HG03039 (cell line): ENCODE results near the gene MRPL36.
"Not testable (repeated sequence)": the region's sequence is repeated elsewhere in the genome, so short reads cannot be mapped to it uniquely, and the experiment has no call there.

Source experiments
- ATAC-seq: cut with Tn5 transposase; IDR thresholded peaks from one replicate; pipeline ENCODE4 v1.9.1; 2021; ENCODE audit warnings: mild to moderate bottlenecking, moderate library complexity; ENCODE audit not compliant: unreplicated experiment

The MRPL36 gene

DNA sequence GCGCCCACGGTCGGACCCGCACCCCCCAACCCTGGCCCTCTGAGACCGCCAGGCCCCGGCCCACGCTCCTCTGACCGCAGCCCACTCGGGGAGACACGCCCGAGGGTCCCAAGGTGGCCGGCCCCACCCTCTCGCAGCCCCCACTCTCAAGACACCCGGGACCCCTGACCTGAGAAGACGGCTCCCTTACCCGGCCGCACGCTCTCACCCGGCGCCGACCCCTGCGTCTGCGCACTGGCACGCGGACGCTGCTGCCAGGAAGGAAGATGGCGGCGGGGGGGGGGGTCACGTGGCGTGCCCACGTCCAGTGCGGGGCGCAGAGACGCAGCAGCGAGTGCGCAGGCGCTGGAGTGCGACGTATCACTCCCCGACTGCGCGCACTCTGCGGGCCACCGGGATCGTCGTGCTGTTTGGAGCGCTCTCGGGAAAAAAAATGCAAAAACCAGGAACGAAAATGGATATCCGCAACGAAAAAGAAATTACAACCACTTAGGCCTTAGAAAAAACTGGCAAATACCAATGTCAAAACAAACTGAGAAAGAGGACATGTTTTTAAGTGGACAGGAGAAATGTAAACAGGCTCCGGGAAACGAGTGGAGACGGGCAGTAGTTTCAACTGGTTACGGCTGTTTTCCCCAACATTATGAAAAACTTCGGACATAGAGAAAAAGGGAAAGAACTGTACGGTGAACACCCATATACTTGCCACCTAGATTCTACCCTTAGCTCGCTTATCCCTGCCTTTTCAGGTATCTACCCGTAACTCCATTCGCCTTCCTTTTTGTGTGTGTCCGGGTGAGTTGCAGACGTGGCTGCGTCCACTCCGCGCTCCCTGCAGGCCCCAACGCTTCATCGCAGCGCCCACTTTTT lies at the start of gene MRPL36:
Gene MRPL36, minus strand, starts transcription at position 236 of the 870 bp plus-strand sequence. CDS start 902 bp downstream, outside the sequence.
- ATAC-seq = peak; percentile 44

DNA sequence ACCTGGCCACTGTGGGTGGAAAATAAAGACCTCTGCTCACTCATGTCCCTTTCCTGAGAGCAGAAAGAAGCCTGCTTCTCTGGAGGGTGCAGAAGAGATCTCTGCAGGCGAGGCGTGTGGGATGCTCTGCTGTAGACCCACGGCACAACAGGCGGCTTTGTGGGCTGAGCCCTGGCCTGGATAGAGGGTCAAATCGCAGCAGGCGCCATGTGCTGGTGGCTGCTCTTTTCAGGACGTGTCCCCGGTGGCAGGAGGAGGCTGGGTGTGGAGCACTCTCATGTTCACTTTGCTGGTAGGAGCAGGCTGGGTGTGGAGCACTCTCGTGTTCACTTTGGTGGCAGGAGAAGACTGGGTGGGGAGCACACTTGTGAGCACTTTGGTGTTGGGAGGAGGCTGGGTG lies 48.0 kb upstream of the MRPL36 start:
- no peak for ATAC-seq

DNA sequence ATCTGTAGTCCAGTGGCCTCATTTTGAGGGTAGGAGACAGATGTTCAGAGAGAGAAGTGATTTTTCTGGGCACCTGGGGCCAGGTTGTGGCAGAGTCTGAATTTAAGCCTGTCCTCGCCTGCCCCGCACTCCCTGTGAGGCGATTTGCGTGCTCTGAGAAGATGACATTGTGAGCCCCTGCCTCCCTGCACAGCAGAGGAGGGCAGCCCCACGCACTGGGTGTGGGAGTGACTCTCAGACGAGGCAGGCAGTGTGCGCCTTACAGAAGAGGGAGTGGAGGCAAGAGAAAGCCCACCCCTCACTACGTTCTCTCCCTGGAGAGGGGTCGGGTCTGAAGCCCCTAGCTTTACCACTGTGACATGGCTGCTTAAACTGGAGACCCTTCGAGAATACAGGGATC lies 47.4 kb upstream of the MRPL36 start:
- ATAC-seq = no peak

DNA sequence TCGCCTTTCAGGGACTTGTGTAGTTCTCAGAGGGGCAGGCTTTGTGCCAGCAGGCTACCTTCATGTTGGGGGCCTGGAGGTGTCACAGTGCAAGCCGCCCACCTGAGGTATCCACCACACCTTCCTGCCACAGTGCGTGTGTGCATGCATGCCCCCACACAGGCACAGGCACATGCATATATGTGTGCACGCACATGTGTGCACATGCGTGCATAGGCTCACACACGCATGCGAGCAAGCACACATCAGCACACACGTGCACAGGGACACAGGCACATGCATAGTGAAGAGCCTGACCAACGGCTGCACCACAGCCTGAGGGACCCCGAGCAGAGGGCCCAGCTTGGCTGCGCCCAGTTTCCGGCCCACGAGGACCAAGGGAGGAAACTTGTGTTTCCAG lies 46.9 kb upstream of the MRPL36 start:
- no peak for ATAC-seq

DNA sequence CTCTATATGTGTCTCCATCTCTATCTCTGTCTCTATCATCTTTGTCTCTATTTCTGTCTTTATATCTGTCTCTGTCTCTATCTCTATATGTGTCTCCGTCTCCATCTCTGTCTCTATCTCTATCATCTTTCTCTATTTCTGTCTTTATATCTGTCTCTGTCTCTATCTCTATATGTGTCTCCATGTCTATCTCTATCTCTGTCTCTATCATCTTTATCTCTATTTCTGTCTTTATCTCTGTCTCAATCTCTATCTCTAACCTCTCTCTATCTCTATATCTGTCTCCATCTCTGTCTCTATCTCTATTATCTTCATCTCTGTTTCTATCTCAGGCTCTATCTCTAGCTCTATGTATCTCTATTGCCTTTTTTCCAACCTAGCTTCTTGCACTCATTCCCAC lies 46.1 kb upstream of the MRPL36 start:
- ATAC-seq = no peak

DNA sequence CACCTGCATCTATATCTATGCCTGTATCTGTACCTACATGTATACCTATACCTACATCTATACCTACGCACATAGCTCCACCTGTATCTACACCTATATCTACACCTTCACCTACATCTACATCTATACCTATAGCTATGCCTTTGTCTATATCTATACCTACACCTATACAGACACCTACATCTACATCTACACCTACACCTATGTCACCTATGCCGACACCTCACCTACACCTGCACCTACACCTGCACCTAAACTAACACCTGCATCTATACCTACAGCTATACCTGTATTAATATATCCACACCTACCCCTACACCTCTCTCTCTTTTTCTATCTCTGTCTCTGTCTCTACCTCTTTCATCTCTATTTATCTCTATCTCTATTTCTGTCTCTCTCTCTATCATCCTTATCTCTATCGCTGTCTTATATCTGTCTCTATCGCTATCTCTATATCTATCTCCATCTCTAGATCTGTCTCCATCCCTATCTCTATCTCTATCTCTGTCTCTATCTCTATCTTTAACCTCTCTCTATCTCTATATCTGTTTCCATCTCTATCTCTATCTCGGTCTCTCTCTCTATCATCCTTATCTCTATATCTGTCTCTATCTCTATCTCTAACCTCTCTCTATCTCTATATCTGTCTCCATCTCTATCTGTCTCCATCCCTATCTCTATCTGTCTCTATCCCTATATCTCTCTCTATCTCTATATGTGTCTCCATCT lies 45.2 kb upstream of the MRPL36 start:
- ATAC-seq = no peak

DNA sequence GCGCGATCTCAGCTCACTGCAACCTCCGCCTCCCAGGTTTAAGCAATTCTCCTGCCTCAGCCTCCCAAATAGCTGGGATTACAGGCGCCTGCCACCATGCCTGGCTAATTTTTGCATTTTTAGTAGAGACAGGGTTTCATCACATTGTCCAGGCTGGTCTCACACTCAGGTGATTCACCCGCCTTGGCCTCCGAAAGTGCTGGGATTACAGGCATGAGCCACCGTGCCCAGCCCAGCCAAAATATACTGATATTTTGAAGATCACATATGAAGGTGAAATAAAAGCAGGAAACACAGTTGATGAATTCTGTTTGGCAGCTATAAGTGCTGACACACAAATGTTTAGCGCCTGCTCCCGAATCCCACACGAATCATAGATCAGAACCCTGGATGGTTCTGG lies 44.1 kb upstream of the MRPL36 start:
- ATAC-seq = not testable (repeated sequence)

DNA sequence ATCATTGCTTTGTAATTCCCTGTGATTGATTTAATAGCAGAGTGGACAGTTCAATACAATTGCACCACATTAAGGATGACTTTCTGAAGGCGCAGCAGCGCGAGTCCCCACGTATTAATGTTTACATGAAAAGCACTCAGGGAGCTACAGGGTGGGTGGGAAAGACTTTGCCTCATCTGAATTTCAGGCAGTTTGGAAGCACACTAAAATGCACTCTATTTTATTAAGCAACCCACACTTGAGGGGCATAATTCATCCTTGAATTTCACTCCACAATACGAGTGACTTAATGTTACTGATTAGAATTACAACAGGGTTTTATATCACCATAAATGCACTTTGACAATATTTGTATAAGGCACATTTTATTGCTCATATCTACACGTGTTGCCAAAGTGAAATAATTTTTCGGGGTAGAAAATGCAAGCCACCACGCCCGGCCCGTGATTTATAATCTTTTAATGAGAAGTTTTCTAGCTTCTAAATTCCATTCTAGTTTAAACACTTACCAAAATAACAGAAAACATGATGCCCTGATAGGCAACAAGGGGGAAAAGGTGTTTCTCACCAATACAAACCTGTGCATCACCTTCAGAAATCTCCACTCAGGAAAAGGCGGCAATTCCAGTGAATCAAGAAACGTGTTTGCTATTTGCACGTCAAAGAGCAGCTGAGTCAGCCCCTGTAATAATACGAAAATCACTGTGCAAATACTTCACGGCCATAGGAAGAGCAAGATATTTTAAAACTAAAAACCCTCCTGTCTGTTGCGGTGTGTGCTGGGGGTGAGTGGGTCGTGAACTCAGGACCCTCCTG lies 42.6 kb upstream of the MRPL36 start:
- ATAC-seq = no peak

DNA sequence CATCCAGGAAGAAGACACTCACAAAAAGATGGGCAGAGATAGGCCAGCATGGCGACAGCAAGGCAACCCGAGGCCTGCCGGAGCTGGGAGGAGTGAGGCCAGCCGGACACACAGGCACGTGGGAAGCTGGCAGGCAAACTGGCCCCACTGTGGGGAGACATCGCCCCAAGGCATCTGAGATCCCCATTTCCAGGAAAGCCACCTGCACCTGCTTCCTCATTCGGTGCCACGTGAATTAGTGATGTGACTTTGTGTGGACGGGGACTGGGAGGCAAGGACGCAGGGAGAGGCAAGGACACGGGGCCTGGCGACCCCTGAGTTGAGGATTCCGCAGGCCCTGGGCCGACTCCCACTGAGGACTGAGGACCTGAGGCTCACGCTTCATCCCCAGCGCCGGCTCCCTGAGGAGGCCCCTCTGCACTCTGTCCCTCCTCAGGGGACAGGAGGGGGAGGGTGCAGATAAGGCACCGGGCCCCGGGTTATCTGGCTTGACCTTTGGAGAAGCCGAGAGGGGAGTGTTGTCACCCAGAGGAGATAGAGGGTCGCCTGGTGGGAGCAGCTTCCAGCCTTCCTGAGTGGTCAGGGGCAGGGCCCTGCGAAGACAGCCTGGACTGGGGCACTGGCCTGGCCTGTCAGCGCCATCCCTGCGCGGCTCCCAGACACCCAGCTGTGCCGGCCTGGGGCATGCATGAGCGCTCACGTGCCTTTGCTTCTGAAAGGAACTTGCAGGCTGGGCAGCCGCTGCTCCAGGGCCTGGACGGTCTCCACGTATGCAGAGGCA lies 41.3 kb upstream of the MRPL36 start:
- ATAC-seq = no peak

DNA sequence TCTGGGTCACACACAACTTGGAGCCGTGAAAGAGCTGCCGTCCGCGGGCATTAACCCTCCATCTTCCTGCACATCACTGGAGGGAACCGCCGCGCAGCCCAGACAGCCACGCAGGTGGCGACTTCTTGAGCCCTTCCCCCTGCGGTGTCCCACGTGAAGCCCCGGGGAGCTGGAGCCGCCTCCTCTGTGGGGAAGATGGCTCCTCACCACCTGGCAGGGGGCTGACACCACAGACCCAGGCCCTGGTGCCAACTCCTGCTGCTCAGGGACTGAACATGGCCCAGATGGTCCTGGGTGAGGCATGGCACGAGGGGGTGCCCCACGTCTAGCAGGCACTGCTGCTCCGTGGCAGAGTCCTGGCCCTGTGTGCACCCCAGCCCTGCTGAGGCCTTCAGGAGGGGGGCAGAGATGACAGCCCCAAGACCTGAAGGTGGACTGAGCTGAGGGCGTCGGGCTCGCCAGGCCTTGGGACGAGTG lies 40.5 kb upstream of the MRPL36 start:
- ATAC-seq = no peak

DNA sequence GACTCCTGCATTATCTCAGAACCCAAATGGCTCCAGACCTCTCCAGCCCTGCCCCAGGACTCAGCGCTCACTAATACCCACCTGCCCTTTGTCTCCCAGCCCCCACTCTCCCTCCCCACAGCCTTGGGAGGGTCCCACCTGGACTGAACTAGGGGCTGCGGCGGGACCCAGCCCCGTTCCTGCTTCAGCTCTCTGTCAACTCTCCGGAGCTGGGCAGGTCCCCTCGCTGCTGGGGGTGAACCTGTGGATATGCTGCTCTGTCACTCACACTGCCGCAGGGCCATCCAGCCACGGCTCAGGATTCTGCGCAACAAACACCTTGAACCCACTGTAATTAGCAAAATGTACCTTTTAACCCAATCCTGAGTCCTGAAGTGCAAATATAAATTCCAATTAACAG lies 38.4 kb upstream of the MRPL36 start:
- ATAC-seq = no peak

DNA sequence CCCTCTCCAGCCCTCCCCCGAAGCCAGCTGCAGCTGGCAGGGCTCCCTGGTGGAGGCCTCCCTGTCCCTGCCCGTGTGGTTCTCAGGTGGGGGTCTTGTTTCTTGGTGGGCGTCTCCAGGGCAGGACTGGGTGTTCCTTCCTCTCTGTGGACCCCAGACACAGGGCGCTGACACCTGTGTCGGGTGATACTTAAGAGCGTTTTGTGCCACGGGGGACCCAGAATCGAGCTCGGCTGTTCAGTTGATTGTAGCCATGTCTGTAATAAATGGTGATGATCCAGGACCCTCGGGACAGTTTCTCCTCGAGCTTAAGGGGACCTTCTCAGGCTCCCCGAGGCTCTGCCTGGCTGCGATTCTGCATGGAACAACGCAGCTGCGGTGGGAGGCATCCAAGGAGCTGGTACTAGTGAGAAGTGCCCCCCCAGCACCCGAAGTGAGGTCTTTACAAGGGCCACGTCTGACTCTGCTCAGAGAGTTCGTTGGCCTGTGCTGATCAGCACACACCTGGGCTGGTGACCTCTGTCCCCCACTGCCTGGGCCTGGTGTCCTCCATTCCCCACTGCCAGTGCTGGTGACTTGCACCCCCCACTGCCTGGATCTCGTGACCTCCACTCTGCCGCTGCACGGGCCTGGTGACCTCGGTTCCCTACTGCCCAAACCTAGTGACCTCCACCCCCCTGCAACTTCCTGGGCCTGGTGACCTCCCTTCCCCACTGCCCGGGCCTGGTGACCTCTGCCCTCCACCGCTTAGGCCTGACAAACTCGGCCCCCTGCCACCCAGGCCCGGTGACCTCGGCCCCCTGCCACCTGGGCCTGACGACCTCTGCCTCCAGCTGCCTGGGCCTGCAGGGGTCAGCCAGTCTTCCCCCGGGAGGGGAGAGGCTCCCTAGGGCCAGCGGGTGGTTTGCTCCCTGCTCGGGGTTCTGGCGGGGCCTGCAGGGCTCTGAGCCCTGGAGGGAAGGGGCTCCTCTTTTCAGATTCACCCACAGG lies 37.5 kb upstream of the MRPL36 start:
- no peak for ATAC-seq

DNA sequence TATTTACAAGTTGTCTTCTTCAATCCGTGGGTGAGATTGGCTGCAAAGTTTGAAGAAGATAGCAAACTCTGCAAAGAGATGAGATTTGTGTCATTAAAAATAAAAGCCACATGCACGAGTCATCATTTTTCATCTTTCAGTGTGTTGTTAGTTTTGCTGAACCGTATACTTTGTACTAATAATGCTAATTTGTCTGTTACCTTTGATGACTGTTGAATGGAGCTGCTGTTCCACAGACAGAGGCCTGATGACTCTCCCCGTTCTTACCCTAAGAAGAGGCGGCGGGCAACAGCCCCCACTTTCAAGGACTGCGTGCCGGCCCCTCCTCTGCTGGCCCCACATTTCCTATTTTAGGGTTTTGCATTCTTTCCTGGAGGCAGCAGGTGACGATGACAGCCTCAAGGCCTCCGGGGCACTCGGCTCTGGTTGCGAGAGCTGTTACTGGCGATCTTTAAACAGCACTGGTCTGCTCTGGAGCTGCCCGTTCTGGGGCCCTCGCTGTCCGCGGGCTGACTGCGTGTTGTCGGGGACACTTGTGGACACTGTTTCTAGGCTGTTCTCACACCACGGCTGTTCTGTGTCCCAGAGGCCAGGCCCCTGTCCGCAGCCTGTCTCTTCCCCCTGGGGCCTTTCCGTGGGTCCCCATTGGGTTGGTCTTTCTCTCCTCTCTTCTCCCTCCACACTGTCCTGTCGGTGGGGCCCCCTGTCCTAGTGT lies 36.7 kb upstream of the MRPL36 start:
- ATAC-seq = no peak

DNA sequence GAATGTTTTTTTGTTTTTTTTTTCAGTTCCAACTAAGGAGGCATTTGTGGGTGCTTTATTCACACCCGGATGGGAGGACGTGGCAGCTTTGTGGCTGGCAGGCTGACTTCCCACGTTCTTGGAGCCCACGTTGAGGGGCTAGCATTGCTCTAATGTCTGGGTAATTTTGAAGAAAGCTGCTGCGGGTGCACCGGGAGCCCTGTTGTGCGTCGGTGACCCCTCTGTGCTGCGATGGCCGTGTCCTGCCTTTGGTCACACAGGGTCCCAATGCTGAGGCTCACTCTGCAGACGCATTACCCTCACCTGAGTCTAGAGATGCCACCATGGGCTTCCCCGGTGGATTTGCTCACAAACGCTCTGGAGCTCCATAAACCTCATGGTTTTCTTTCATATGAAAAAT lies 35.8 kb upstream of the MRPL36 start:
- no peak for ATAC-seq

DNA sequence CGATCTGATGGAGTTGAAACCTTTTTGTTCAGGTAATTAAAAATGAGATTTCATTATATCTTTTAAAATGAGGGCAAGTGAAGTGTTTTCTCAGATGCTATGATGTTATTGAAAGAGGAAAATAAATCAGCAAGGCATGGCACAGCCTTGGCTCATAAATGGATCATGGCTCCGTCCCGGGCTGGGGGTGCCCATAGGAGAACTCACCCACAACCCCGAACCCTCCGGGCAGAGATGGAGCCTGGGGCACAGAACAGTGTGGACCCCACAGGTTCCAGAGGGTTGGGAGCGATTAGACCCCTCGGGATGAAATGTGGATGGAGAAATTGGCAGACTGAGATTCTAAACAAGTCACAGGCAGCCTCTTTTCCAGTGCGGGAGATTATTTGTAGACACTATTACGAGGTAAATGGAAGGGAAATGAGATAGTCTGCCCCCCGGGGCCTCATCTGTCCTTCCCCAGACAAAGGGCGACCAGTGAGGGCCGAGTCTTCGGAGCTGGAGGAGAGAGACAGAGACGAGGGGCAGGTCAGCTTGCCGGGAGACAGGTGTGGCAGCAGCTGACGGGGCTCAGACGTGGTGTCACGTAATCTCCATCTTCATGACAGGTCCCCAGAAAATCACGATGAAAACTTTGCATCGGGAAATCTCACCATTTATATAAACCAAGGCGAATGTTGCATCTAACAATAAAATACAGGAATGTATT lies 35.2 kb upstream of the MRPL36 start:
- ATAC-seq = no peak

DNA sequence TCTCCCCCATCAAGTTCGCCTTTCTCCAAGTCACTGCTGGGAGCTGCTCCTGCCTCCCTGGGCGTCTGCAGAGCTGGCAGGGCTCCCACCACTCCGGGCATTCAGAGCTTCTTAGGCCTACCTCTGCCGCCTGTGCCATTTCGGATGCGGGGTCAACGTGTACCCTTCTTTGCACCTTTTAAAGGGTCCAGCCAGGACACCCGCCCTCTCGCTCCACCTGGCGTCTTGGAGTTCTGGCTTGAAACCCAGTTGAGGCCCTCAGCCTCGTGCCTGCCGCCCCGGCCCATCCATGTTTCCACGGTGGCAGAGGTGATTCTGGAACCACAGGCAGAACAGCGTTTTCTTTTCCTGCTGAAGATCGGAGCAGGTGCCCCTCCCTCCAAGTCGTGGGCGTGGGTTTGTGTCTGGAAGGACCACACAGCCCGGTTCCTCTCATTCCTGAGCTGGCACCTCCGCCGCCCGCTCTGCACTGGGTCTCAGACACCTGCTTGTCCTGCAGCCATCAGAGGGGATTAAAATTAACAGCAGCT lies 34.5 kb upstream of the MRPL36 start:
- ATAC-seq = no peak

DNA sequence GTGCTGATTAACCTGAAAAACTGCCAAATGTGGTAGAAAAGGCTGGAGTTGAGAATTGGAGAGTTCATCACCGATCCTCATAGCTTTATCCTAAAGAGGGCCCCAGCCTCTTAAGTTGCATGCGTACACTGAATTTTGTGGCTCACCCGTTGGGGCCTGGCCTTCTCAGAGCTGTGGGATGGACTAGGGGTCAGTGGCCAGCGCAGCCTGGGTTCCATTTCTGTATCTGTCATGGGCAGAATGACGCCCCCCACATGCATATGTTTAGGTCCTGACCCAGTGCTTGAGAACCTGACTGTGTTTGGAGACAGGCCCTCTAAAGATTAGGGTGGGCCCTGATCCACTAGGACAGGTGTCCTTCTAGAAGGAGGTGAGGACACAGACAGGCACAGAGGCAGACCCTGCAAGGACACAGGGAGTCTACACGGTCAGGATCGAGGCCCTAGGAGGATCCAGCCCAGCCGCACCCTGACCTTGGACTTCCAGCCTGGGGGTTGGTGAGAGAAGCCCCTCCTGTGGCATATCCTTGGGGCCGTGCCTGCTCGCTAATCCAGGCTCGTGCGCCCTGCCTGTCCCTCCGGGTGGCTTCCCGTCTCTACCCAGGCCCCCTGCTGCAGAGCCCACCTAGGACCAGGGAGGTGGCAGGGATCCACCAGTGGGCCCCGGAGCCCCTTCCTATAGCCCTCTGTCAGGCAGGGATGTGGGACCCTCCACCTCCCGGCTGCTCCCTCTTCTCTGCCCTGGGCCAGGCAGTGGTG lies 33.8 kb upstream of the MRPL36 start:
- no peak for ATAC-seq
